ENCODE measurements around the gene MYL5.
A peak's percentile ranks its signal among the peaks of the same experiment; 100 is the strongest.

The MYL5 gene

DNA sequence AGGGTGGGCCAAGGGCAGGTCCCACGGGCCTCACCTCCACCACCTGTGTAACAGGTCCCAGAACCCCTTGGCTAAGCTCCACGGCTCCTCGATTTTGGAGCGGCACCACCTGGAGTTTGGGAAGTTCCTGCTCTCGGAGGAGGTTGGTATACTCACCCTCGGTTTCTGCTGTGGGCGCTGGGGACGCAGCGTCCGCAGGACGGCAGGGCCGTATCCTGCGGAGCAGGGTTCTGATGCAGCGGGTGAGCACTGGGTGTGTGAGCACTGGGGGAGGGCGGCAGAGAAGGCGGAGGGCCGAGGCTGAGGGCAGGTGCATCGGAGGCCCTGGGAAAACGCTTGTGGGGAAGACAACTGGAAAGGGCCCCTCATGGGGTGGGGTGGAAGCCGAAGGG, 11.3 kb upstream of the MYL5 start:
- TF ChIP-seq EZH2 (IDR thresholded peaks at IDR 0.05; ENCODE audit: borderline replicate concordance, low read depth, low read length, severe bottlenecking) (no peak), CTCF (IDR thresholded peaks at IDR 0.05; ENCODE audit: borderline replicate concordance, extremely low read depth, low read length, poor library complexity, severe bottlenecking) (no peak)
- H3K36me3 ChIP-seq (ENCODE audit: insufficient read depth, low read length), result peaks cover 27% of the 10 kb centered on the region
- H3K27ac ChIP-seq (ENCODE audit: low read length), result peak overlapping the region; percentile 93
- peak overlapping the region; percentile 84 for H2AFZ ChIP-seq (ENCODE audit: low read depth, low read length)
- no peaks in the 10 kb centered on the region for H3K9me3 ChIP-seq (ENCODE audit: insufficient read depth, low read length, severe bottlenecking)
- peak overlapping the region; percentile 98 for H3K4me2 ChIP-seq (ENCODE audit: insufficient read depth, low read length)
- peaks cover 36% of the 10 kb centered on the region for H3K4me1 ChIP-seq (ENCODE audit: insufficient read depth, low read length)
- no peaks in the 10 kb centered on the region for H3K27me3 ChIP-seq (ENCODE audit: insufficient read depth, low read length, poor library complexity)
- ATAC-seq (ENCODE audit: insufficient read depth, low read depth) (peak; percentile 18), DNase-seq (no peak)
- peaks cover 9% of the 10 kb centered on the region for H4K20me1 ChIP-seq (ENCODE audit: insufficient read depth, low read length)
- peaks cover 32% of the 10 kb centered on the region for H3K79me2 ChIP-seq (ENCODE audit: insufficient read depth, low read length)
- peak overlapping the region; percentile 100 for H3K9ac ChIP-seq (ENCODE audit: low read depth, low read length)
- peak overlapping the region; percentile 85 to 92 for H3K4me3 ChIP-seq (ENCODE audit: low read depth in 1 of 2, low read length in 2 of 2)

DNA sequence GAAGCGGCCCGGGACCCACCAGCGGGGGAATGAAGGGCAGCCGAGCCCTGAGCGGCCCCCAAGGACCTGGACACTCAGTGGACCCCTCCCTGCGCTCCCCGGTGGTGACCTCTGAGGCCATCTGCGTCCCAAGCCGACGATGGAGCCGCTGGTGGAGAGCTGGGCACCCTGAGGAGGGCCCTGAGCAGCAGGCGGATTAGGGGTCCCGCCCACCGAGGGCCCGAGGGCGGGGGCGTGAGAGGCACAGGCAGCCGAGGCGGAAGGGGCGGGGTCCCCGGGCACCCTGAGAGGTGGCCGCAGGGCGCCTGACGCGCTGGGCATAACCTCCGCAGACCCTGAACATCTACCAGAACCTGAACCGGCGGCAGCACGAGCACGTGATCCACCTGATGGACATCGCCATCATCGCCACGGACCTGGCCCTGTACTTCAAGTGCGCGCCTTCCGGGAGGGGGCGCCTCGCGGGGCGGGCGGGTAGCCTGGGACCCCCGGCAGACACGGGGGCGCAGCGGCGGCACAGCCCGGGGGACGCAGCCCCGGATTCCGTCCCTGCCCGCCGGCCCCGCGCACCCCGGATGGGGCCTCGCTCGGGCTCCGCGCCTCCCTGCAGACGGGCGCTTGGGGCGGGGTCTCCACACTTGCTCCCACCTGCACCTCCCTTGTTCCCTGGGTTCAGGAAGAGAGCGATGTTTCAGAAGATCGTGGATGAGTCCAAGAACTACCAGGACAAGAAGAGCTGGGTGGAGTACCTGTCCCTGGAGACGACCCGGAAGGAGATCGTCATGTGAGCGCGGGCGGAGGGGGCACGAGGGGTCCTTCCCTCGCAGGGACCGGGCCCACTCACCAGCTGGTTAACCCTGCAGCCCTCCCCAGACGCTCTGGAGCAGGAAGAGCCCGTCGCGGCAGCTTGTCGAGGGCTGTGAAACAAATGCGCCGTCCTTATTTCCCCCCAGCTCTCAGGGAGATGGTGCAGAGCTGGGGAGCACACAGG, 10.6 kb upstream of the MYL5 start:
- peaks cover 32% of the 10 kb centered on the region for H3K79me2 ChIP-seq (ENCODE audit: insufficient read depth, low read length)
- H4K20me1 ChIP-seq (ENCODE audit: insufficient read depth, low read length), result peaks cover 9% of the 10 kb centered on the region
- peak overlapping the region; percentile 93 for H3K27ac ChIP-seq (ENCODE audit: low read length)
- peak overlapping the region; percentile 85 to 92 for H3K4me3 ChIP-seq (ENCODE audit: low read depth in 1 of 2, low read length in 2 of 2)
- peak overlapping the region; percentile 84 for H2AFZ ChIP-seq (ENCODE audit: low read depth, low read length)
- no peaks in the 10 kb centered on the region for H3K27me3 ChIP-seq (ENCODE audit: insufficient read depth, low read length, poor library complexity)
- peak; percentile 87 for ATAC-seq (ENCODE audit: insufficient read depth, low read depth)
- peaks cover 27% of the 10 kb centered on the region for H3K36me3 ChIP-seq (ENCODE audit: insufficient read depth, low read length)
- peak overlapping the region; percentile 100 for H3K9ac ChIP-seq (ENCODE audit: low read depth, low read length)
- H3K4me1 ChIP-seq (ENCODE audit: insufficient read depth, low read length), result peaks cover 36% of the 10 kb centered on the region
- peak overlapping the region; percentile 98 for H3K4me2 ChIP-seq (ENCODE audit: insufficient read depth, low read length)
- TF ChIP-seq EZH2 (IDR thresholded peaks at IDR 0.05; ENCODE audit: borderline replicate concordance, low read depth, low read length, severe bottlenecking), result no peak
- peak; percentile 44 for TF ChIP-seq CTCF (IDR thresholded peaks at IDR 0.05; ENCODE audit: borderline replicate concordance, extremely low read depth, low read length, poor library complexity, severe bottlenecking)
- no peaks in the 10 kb centered on the region for H3K9me3 ChIP-seq (ENCODE audit: insufficient read depth, low read length, severe bottlenecking)
- peak; percentile 91 for DNase-seq

DNA sequence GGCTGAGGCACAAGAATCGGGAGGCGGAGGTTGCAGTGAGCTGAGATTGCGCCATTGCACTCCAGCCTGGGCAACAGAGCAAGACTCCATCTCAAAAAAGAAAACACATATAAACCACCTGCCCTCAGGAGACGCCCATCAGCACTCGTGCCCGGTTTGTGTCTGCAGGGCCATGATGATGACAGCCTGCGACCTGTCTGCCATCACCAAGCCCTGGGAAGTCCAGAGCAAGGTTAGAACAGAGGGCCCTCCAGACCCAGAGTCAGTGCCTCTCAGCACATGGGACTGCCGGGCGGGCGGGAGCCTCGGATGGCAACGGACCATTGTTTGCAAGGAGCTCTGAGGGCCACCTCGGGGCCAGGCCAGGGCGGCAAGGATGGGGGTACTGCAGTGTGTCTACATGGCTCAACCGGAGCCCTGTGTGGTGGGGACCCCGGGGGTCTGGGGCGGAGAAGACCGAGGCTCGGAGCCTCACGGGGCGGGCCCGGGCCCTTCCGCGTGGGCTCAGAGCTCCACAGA, 9.6 kb upstream of the MYL5 start:
- H3K4me3 ChIP-seq (ENCODE audit: low read depth in 1 of 2, low read length in 2 of 2), result peak overlapping the region; percentile 85 to 92; a peak in 3 of 4 replicates
- DNase-seq (no peak), ATAC-seq (ENCODE audit: insufficient read depth, low read depth) (no peak)
- H3K36me3 ChIP-seq (ENCODE audit: insufficient read depth, low read length), result peaks cover 21% of the 10 kb centered on the region
- H3K4me2 ChIP-seq (ENCODE audit: insufficient read depth, low read length), result peak overlapping the region; percentile 98
- H3K27ac ChIP-seq (ENCODE audit: low read length), result peak overlapping the region; percentile 93
- peaks cover 36% of the 10 kb centered on the region for H3K4me1 ChIP-seq (ENCODE audit: insufficient read depth, low read length)
- no peak for TF ChIP-seq CTCF (IDR thresholded peaks at IDR 0.05; ENCODE audit: borderline replicate concordance, extremely low read depth, low read length, poor library complexity, severe bottlenecking)
- no peak for TF ChIP-seq EZH2 (IDR thresholded peaks at IDR 0.05; ENCODE audit: borderline replicate concordance, low read depth, low read length, severe bottlenecking)
- H4K20me1 ChIP-seq (ENCODE audit: insufficient read depth, low read length), result no peaks in the 10 kb centered on the region; the same call in 1 of the 2 replicates
- H3K9me3 ChIP-seq (ENCODE audit: insufficient read depth, low read length, severe bottlenecking), result no peaks in the 10 kb centered on the region
- no peaks in the 10 kb centered on the region for H3K27me3 ChIP-seq (ENCODE audit: insufficient read depth, low read length, poor library complexity)
- H2AFZ ChIP-seq (ENCODE audit: low read depth, low read length), result no peak overlapping the region
- H3K79me2 ChIP-seq (ENCODE audit: insufficient read depth, low read length), result peaks cover 32% of the 10 kb centered on the region
- H3K9ac ChIP-seq (ENCODE audit: low read depth, low read length), result peak overlapping the region; percentile 100
